Breast epithelium (tissue), 4 donors: ENCODE measurements around the gene VAC14. TPM values are rescaled to one million over a fixed set of nuclear protein-coding genes. Genes with fewer than 3 reads are reported as not detected.

Source experiments
- DNase-seq, 2 donors: peaks; one replicate each; pipeline ENCODE4 v3.0.0-alpha.2; 2019; ENCODE audit warnings: low spot score in 2 of 2
- H3K27ac ChIP-seq, 2 donors: fragments of 200-600 bp; sonication (generic) in 1 of 2; one replicate each; pipeline ENCODE4 v1.5.1; 2016 to 2019; ENCODE audit warnings: mild to moderate bottlenecking in 1 of 2
- H3K27me3 ChIP-seq, 2 donors: fragments of 200-600 bp; sonication (generic) in 1 of 2; one replicate each; pipeline versions ENCODE4 v1.5.1 to v1.6.0; 2017 to 2019; ENCODE audit warnings: control low read depth in 1 of 2, mild to moderate bottlenecking in 1 of 2
- H3K36me3 ChIP-seq: fragments of 200-600 bp; one replicate; pipeline ENCODE4 v1.5.1; 2019
- H3K4me1 ChIP-seq, 2 donors: fragments of 200-600 bp; sonication (generic); one replicate each; pipeline ENCODE4 v1.5.1; 2016 to 2019; ENCODE audit warnings: control low read depth in 1 of 2
- H3K4me3 ChIP-seq, 3 donors: fragments of 200-600 bp; sonication (generic); 1 replicate in 2 of 3; 2 replicates in 1 of 3; pipeline ENCODE4 v1.5.1; 2016 to 2019; ENCODE audit warnings: mild to moderate bottlenecking in 3 of 3, moderate library complexity in 2 of 3
- H3K9me3 ChIP-seq, 2 donors: fragments of 200-600 bp; sonication (generic) in 1 of 2; one replicate each; pipeline ENCODE4 v1.5.1; 2016 to 2019; ENCODE audit warnings: control low read depth in 1 of 2
- POLR2A ChIP-seq: fragments of 450-650 bp; IDR thresholded peaks from one replicate; pipeline ENCODE4 v1.6.1; 2016; ENCODE audit warnings: antibody characterized with exemption, mild to moderate bottlenecking, moderate library complexity
- POLR2AphosphoS5 ChIP-seq, 3 donors: sonication (generic); formaldehyde crosslinking; IDR thresholded peaks; one replicate each; pipeline ENCODE4 v1.6.1; 2017; ENCODE audit warnings: antibody characterized with exemption in 3 of 3
- intact Hi-C: fragments of 100-400 bp; cut with DNase I; formaldehyde crosslinking; loops from one replicate; pipeline ENCODE4 v1.15.1; 2023; ENCODE audit warnings: low total_unique reads
- total RNA-seq, 3 donors: library from RNA; depleted of rRNA; stranded (reverse); fragments of >200 nt; gene quantifications; one replicate each; pipeline ENCODE4 v1.1.0, GENCODE V29; 2016
- TF ChIP-seq, protein P1 (sequence below), 3 donors: fragments of 450-650 bp; IDR thresholded peaks; one replicate each; pipeline ENCODE4 v1.5.1; 2016 to 2017; ENCODE audit warnings: antibody characterized with exemption in 3 of 3, mild to moderate bottlenecking in 3 of 3, moderate library complexity in 3 of 3

Gene VAC14
- total RNA-seq, 3 donors from 2014 or later = 26.7 to 29.4 (median 28.5) TPM

DNA sequence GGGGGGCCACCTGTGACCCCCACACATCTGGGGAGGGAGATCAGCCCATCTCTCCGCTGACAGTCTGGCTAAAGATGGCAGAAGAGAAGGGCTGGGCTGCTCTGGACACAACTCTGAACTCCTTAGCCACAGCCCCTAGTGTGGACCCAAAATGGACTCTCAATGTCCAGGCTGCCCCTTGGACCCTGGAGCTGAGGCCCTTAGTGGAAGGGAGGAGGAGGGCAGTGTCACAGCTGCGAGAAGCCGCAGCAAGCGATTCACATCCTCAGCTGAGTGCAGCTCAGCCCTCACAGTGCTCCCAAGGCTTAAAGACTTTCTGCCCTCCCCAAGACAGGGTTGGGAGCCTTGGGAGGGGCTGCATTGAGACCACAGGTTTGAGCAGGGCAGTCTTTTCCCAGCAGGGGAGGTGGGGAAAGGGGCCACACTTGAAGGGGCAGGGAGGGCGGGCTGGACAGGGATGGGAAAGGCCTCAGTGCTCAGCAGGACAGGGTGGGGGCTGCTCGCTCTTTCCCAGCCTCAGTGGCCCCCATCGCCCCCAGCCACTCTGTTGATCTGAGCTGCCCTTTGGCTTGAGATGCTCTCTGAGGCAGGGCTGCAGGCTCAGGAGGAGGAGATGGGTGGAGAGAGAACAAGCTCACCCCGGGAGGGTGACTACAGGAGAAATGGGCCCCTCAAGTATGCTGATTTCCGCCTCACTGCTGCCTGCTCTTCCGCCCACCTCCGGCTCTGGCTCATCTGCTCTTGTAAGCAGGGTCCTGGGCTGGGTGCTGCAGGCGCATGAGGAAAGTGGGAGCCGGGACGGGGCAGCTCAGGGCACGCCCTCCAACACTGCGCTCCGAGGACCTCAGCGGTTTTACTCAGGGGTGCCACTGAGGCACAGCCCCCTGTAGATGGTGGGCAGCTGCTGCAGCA, 64.2 kb downstream of the VAC14 start:
- H3K9me3 ChIP-seq = no peaks in the 10 kb centered on the region
- H3K27me3 ChIP-seq = no peaks in the 10 kb centered on the region
- H3K4me1 ChIP-seq = peaks cover 19 to 24% of the 10 kb centered on the region in 2 donors
- H3K27ac ChIP-seq = peak overlapping the region; percentile 93 to 97
- H3K4me3 ChIP-seq = peak overlapping the region in 1 of 3 donors; percentile 51
- no peak for TF ChIP-seq POLR2AphosphoS5 (IDR thresholded peaks at IDR 0.05)
- no peak for TF ChIP-seq POLR2A
- TF ChIP-seq, protein P1, sequence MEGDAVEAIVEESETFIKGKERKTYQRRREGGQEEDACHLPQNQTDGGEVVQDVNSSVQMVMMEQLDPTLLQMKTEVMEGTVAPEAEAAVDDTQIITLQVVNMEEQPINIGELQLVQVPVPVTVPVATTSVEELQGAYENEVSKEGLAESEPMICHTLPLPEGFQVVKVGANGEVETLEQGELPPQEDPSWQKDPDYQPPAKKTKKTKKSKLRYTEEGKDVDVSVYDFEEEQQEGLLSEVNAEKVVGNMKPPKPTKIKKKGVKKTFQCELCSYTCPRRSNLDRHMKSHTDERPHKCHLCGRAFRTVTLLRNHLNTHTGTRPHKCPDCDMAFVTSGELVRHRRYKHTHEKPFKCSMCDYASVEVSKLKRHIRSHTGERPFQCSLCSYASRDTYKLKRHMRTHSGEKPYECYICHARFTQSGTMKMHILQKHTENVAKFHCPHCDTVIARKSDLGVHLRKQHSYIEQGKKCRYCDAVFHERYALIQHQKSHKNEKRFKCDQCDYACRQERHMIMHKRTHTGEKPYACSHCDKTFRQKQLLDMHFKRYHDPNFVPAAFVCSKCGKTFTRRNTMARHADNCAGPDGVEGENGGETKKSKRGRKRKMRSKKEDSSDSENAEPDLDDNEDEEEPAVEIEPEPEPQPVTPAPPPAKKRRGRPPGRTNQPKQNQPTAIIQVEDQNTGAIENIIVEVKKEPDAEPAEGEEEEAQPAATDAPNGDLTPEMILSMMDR (IDR thresholded peaks at IDR 0.05) = no peak
- no peaks in the 10 kb centered on the region for H3K36me3 ChIP-seq
- no peak for DNase-seq
- intact Hi-C loops = loop anchor here (5.0 kb wide), 1 partner anchor 54 kb away; no protein-coding TSS in a partner anchor

DNA sequence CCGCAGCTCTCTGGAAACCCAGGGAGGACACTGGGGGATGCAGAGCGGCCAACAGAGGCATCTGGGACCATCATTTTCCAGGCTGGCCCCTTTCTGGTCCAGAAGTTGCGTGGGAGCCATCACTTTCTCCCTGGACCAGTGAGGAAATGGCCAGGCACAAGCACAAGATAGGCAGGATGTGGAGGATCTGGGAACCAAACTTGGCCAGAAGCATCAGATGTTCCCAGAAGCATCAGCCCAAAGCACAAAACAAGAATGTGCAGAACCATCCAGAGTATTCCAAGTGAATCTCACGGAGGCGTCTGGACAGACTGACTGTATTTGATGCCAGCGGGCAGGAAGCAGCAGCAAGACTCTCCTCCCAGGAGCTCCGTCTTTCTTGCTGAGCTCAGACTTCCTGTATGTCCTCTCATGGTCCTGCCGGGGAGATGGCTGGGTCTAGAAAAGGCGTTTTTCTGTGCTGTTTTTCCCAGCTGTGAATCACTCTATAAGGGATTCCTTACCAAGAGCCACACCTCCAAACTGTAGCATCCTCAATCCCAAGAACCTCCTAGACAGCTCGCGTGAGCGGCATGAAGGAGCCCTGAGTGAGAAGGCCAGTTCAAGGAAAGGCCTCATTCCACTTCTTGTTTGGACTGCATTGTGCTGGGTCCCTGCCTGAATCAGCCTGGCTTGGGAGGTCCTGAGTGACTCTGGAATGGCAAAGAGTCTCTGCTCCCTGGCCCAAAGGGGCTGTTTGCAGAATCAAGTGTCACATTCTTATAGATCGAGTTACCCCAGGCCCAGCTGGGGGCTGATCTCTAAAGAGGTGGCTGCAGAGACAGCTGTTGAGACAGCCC, 65.6 kb downstream of the VAC14 start:
- Histone ChIP-seq H3K36me3 (no peaks in the 10 kb centered on the region), H3K9me3 (no peaks in the 10 kb centered on the region), H3K4me3 (peak overlapping the region in 1 of 3 donors; percentile 13), H3K27ac (peak overlapping the region; percentile 93 to 97), H3K27me3 (no peaks in the 10 kb centered on the region), H3K4me1 (peaks cover 19% of the 10 kb centered on the region in 2 donors)
- intact Hi-C loops = loop anchor here (5.0 kb wide), 1 partner anchor 53 kb away; no protein-coding TSS in a partner anchor
- TF ChIP-seq POLR2A (no peak), POLR2AphosphoS5 (IDR thresholded peaks at IDR 0.05) (peak; percentile 41 to 59 (median 46))
- peak in 1 of 2 donors; percentile 71 for DNase-seq

DNA sequence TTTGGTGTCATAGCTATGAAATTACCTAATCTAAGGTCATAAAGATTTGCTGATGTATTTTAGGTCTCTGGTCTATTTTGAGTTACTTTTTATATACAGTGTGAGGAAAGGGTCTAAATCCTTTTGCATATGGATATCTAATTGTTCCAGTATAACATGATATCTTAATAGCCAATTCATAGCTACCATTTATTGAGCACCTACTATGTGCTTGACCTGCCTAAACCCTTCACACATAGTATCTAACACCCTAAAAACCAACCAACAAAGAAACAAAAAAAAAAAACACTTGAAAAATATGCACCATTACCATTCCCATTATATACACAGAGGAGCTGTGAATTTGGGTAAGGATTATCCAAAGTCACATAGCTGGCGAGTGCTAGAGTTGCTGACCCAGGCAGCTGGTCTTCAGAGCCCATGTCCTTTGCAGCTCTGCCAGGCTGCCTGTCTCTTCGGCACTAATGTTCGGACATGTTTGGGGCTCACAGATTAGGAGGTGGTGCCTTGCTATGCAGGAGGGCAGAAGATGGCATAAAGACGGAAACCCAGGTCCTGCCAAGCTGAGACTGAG, 66.3 kb downstream of the VAC14 start:
- Histone ChIP-seq H3K4me1 (peaks cover 19% of the 10 kb centered on the region in 2 donors), H3K4me3 (peak overlapping the region in 1 of 3 donors; percentile 13), H3K27me3 (no peaks in the 10 kb centered on the region), H3K9me3 (no peaks in the 10 kb centered on the region), H3K27ac (peak overlapping the region; percentile 93 to 97), H3K36me3 (no peaks in the 10 kb centered on the region)
- intact Hi-C loops = loop anchor here (5.0 kb wide), 1 partner anchor 52 kb away; no protein-coding TSS in a partner anchor
- DNase-seq = no peak
- TF ChIP-seq POLR2A (no peak), POLR2AphosphoS5 (IDR thresholded peaks at IDR 0.05) (no peak)
- TF ChIP-seq, protein P1 (IDR thresholded peaks at IDR 0.05) = no peak

DNA sequence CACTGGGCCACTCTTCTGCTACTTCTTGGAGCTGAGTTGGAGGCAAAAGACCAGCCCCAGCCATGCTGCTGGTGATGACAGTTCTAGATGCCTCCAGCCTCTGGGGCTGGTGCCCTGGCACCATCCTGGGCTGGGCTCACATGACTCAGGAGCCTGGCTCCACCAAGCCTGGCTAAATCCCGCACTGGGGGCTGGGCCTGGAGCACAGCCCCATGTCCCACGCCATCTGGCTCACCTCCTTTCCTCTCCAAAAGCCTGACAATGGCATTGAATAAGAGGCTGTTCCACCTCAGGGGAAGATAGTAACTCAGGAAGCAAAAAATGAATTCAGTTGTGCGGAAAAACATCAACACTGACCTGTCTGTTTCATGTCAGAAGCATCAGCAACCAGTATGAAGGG, 70.0 kb downstream of the VAC14 start:
- peak overlapping the region; percentile 61 to 66 for H3K27ac ChIP-seq
- H3K27me3 ChIP-seq = no peaks in the 10 kb centered on the region
- no peak for DNase-seq
- H3K9me3 ChIP-seq = no peaks in the 10 kb centered on the region
- intact Hi-C loops = no loop called here
- TF ChIP-seq POLR2AphosphoS5 (IDR thresholded peaks at IDR 0.05) = no peak
- TF ChIP-seq, protein P1 (IDR thresholded peaks at IDR 0.05) = no peak
- TF ChIP-seq POLR2A = no peak
- no peak overlapping the region for H3K4me3 ChIP-seq
- peaks cover 6 to 7% of the 10 kb centered on the region in 2 donors for H3K4me1 ChIP-seq
- no peaks in the 10 kb centered on the region for H3K36me3 ChIP-seq

DNA sequence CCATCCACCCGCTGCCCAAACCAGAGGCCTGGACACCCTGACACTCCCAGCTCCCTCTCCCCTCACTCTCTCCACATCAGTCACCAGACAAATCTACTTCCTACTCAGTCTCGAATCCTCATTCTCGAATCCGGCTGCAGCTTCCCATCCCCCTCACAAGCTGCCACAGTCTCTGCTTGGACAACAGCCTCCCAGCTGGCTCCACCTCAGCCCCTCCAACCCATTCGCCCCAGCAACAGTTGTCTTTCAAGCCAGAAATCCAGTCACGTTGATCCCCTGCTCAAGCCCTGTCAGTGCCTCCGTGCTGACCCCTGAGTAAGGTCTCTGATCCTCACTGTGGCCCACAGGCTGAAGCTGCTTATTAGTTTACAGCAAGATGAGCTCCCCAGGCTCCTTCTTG, 70.9 kb downstream of the VAC14 start:
- Histone ChIP-seq H3K4me3 (no peak overlapping the region), H3K27ac (no peak overlapping the region), H3K4me1 (peaks cover 6 to 16% of the 10 kb centered on the region in 2 donors), H3K36me3 (no peaks in the 10 kb centered on the region), H3K9me3 (no peaks in the 10 kb centered on the region), H3K27me3 (no peaks in the 10 kb centered on the region)
- TF ChIP-seq, protein P1 (IDR thresholded peaks at IDR 0.05) = no peak
- TF ChIP-seq POLR2AphosphoS5 (IDR thresholded peaks at IDR 0.05) = no peak
- no peak for TF ChIP-seq POLR2A
- no peak for DNase-seq
- intact Hi-C loops = no loop called here
